HG03103 (cell line): ENCODE data around the gene RAB10.
"Not testable (repeated sequence)": the region's sequence is repeated elsewhere in the genome, so short reads cannot be mapped to it uniquely, and the experiment has no call there.

Experiments
- ATAC-seq: cut with Tn5 transposase; IDR thresholded peaks from one replicate; pipeline ENCODE4 v1.9.1; 2021; ENCODE audit warnings: low read depth; ENCODE audit not compliant: unreplicated experiment

RAB10 gene

GRCh38 chr2:26033818-26034636 lies at the start of gene RAB10:
Gene RAB10, plus strand, starts transcription at chr2:26034084. Its CDS starts 525 bp downstream, at chr2:26034609.
- peak; percentile 82 for ATAC-seq

- no peak for ATAC-seq
Measured at GRCh38 chr2:25988134-25988533, 45.8 kb upstream of the RAB10 start.

GRCh38 chr2:25989154-25989553 lies 44.7 kb upstream of the RAB10 start:
- no peak for ATAC-seq

- no peak for ATAC-seq
Measured at GRCh38 chr2:25991965-25992364, 41.9 kb upstream of the RAB10 start.

GRCh38 chr2:25992556-25992955 lies 41.3 kb upstream of the RAB10 start:
- no peak for ATAC-seq

- ATAC-seq: no peak
Measured at GRCh38 chr2:25993049-25993448, 40.8 kb upstream of the RAB10 start.

GRCh38 chr2:25994509-25994908 lies 39.4 kb upstream of the RAB10 start:
- ATAC-seq: no peak

GRCh38 chr2:25996844-25997243 lies 37.0 kb upstream of the RAB10 start:
- no peak for ATAC-seq

GRCh38 chr2:25998816-25999383 lies 35.0 kb upstream of the RAB10 start:
- not testable (repeated sequence) for ATAC-seq

- ATAC-seq: not testable (repeated sequence)
Measured at GRCh38 chr2:25999406-25999805, 34.5 kb upstream of the RAB10 start.

GRCh38 chr2:26000561-26001082 lies 33.3 kb upstream of the RAB10 start:
- ATAC-seq: no peak

- no peak for ATAC-seq
Measured at GRCh38 chr2:26001743-26002351, 32.0 kb upstream of the RAB10 start.

GRCh38 chr2:26002632-26003310 lies 31.1 kb upstream of the RAB10 start:
- ATAC-seq: no peak

GRCh38 chr2:26008095-26008494 lies 25.8 kb upstream of the RAB10 start:
- ATAC-seq: no peak

- ATAC-seq: no peak
Measured at GRCh38 chr2:26008851-26009566, 24.9 kb upstream of the RAB10 start.

GRCh38 chr2:26009567-26009963 lies 24.3 kb upstream of the RAB10 start:
- ATAC-seq: no peak

GRCh38 chr2:26010943-26011342 lies 22.9 kb upstream of the RAB10 start:
- no peak for ATAC-seq

- no peak for ATAC-seq
Measured at GRCh38 chr2:26011609-26011989, 22.3 kb upstream of the RAB10 start.

GRCh38 chr2:26011990-26012856 lies 21.7 kb upstream of the RAB10 start:
- ATAC-seq: no peak
